ENCODE measurements around the gene SBF1. TPM values are rescaled to one million over a fixed set of nuclear protein-coding genes. Genes with fewer than 3 reads are reported as not detected.

Gene SBF1
- total RNA-seq, 1 experiment from 2014 or later = 48.5 TPM

GRCh38 chr22:50516891-50517290, 42.1 kb upstream of the SBF1 start:
- no peaks in the 10 kb centered on the region for H3F3A ChIP-seq (ENCODE audit: low read length, unreplicated experiment)
- H3K9me2 ChIP-seq (replicated peaks; ENCODE audit: low read length) = no peaks in the 10 kb centered on the region
- intact Hi-C loops (cut with micrococcal nuclease) = no loop called here
- POLR2A ChIA-PET (ENCODE audit: unreplicated experiment) = no interaction called here
- H3K27ac ChIP-seq (ENCODE audit: low read length) = no peak overlapping the region
- no peak for DNase-seq
- H3K9ac ChIP-seq (ENCODE audit: low read length) = no peak overlapping the region
- H3K9me3 ChIP-seq (ENCODE audit: low read length) = no peaks in the 10 kb centered on the region
- TF ChIP-seq EZH2phosphoT487 (IDR thresholded peaks at IDR 0.05; ENCODE audit: borderline replicate concordance, low read length) (no peak), EZH2 (IDR thresholded peaks at IDR 0.05; ENCODE audit: low read length, unreplicated experiment) (no peak), CTCF (conservative IDR thresholded peaks at IDR 0.05; ENCODE audit: low read depth, low read length) (no peak)
- H3K36me3 ChIP-seq (ENCODE audit: low read depth, low read length) = no peaks in the 10 kb centered on the region; the same call in 1 of the 2 replicates
- no peak overlapping the region for H3K4me2 ChIP-seq (ENCODE audit: low read length)
- H2AFZ ChIP-seq (ENCODE audit: low read length) = no peak overlapping the region
- H4K20me1 ChIP-seq (ENCODE audit: low read length) = no peaks in the 10 kb centered on the region
- no peak for ATAC-seq
- CTCF ChIA-PET = no interaction called here
- no peak overlapping the region for H3K4me3 ChIP-seq (ENCODE audit: low read length)
- H3K79me2 ChIP-seq (ENCODE audit: low read length) = peaks cover 35% of the 10 kb centered on the region
- BruUV-seq (replicated peaks) = no TSS peak
- no peaks in the 10 kb centered on the region for H3K4me1 ChIP-seq (ENCODE audit: insufficient read depth, low read length)
- no peaks in the 10 kb centered on the region for H3K27me3 ChIP-seq (ENCODE audit: low read length)

- no peak overlapping the region for H3K9ac ChIP-seq (ENCODE audit: low read length)
- TF ChIP-seq CTCF (conservative IDR thresholded peaks at IDR 0.05; ENCODE audit: low read depth, low read length) (no peak), EZH2 (IDR thresholded peaks at IDR 0.05; ENCODE audit: low read length, unreplicated experiment) (no peak), EZH2phosphoT487 (IDR thresholded peaks at IDR 0.05; ENCODE audit: borderline replicate concordance, low read length) (no peak)
- peaks cover 36% of the 10 kb centered on the region for H3K79me2 ChIP-seq (ENCODE audit: low read length)
- H4K20me1 ChIP-seq (ENCODE audit: low read length) = no peaks in the 10 kb centered on the region
- H3K4me1 ChIP-seq (ENCODE audit: insufficient read depth, low read length) = no peaks in the 10 kb centered on the region
- BruUV-seq (replicated peaks) = no TSS peak
- no peaks in the 10 kb centered on the region for H3K9me3 ChIP-seq (ENCODE audit: low read length)
- no peaks in the 10 kb centered on the region for H3K27me3 ChIP-seq (ENCODE audit: low read length)
- POLR2A ChIA-PET (ENCODE audit: unreplicated experiment) = no interaction called here
- no peak overlapping the region for H3K27ac ChIP-seq (ENCODE audit: low read length)
- H3F3A ChIP-seq (ENCODE audit: low read length, unreplicated experiment) = no peaks in the 10 kb centered on the region
- DNase-seq (no peak), ATAC-seq (no peak)
- no peak overlapping the region for H2AFZ ChIP-seq (ENCODE audit: low read length)
- H3K4me3 ChIP-seq (ENCODE audit: low read length) = no peak overlapping the region
- intact Hi-C loops (cut with micrococcal nuclease) = no loop called here
- no peaks in the 10 kb centered on the region; the same call in 1 of the 2 replicates for H3K36me3 ChIP-seq (ENCODE audit: low read depth, low read length)
- CTCF ChIA-PET = no interaction called here
- H3K4me2 ChIP-seq (ENCODE audit: low read length) = no peak overlapping the region
- no peaks in the 10 kb centered on the region for H3K9me2 ChIP-seq (replicated peaks; ENCODE audit: low read length)
Measured at GRCh38 chr22:50516068-50516467, 41.2 kb upstream of the SBF1 start.

- peaks cover 7% of the 10 kb centered on the region for H3K4me1 ChIP-seq (ENCODE audit: insufficient read depth, low read length)
- H4K20me1 ChIP-seq (ENCODE audit: low read length) = no peaks in the 10 kb centered on the region
- peaks cover 60% of the 10 kb centered on the region for H3K79me2 ChIP-seq (ENCODE audit: low read length)
- ChIA-PET CTCF (no interaction called here), POLR2A (ENCODE audit: unreplicated experiment) (no interaction called here)
- H3K9me2 ChIP-seq (replicated peaks; ENCODE audit: low read length) = no peaks in the 10 kb centered on the region
- ATAC-seq = no peak
- intact Hi-C loops (cut with micrococcal nuclease) = no loop called here
- H3K27me3 ChIP-seq (ENCODE audit: low read length) = no peaks in the 10 kb centered on the region
- H3K27ac ChIP-seq (ENCODE audit: low read length) = no peak overlapping the region
- H3K36me3 ChIP-seq (ENCODE audit: low read depth, low read length) = no peaks in the 10 kb centered on the region
- no peak overlapping the region for H3K9ac ChIP-seq (ENCODE audit: low read length)
- BruUV-seq (replicated peaks) = no TSS peak
- H3F3A ChIP-seq (ENCODE audit: low read length, unreplicated experiment) = no peaks in the 10 kb centered on the region
- no peak overlapping the region for H3K4me3 ChIP-seq (ENCODE audit: low read length)
- TF ChIP-seq EZH2phosphoT487 (IDR thresholded peaks at IDR 0.05; ENCODE audit: borderline replicate concordance, low read length) = no peak
- no peak for TF ChIP-seq EZH2 (IDR thresholded peaks at IDR 0.05; ENCODE audit: low read length, unreplicated experiment)
- no peak for TF ChIP-seq CTCF (conservative IDR thresholded peaks at IDR 0.05; ENCODE audit: low read depth, low read length)
- no peaks in the 10 kb centered on the region for H3K9me3 ChIP-seq (ENCODE audit: low read length)
- no peak overlapping the region for H3K4me2 ChIP-seq (ENCODE audit: low read length)
- H2AFZ ChIP-seq (ENCODE audit: low read length) = no peak overlapping the region
- no peak for DNase-seq
Measured at GRCh38 chr22:50513175-50513574, 38.3 kb upstream of the SBF1 start.

Data from PC-3 (cell line).